Measurements from ENCODE around the gene FAM133A.

- TF ChIP-seq CTCF (IDR thresholded peaks at IDR 0.05) (no peak), POLR2A (IDR thresholded peaks at IDR 0.05) (no peak)
Measured at GRCh38 chrX:93703701-93704100, 29.7 kb downstream of the FAM133A start.

Measured in body of pancreas (tissue), 4 donors.